ENCODE results near the gene ARHGAP24.

- TF ChIP-seq CTCF (IDR thresholded peaks at IDR 0.05) = no peak
- no peak for TF ChIP-seq ZFX (IDR thresholded peaks at IDR 0.05; ENCODE audit: borderline replicate concordance)
Measured at GRCh38 chr4:85787133-85787532, 312.2 kb downstream of the ARHGAP24 start.

Measured in 22Rv1 (cell line).